CD4-positive, alpha-beta T cell treated with Interleukin-15 for 1 hour (primary cell): ENCODE results near the gene EFS.
"Not testable (repeated sequence)": the region's sequence is repeated elsewhere in the genome, so short reads cannot be mapped to it uniquely, and the experiment has no call there.

Experiments
- DNase-seq: peaks from one replicate; pipeline ENCODE4 v3.0.0-alpha.2; 2020

Gene EFS

GRCh38 chr14:23357261-23357660, 7.7 kb downstream of the EFS start:
- DNase-seq = no peak

DNA sequence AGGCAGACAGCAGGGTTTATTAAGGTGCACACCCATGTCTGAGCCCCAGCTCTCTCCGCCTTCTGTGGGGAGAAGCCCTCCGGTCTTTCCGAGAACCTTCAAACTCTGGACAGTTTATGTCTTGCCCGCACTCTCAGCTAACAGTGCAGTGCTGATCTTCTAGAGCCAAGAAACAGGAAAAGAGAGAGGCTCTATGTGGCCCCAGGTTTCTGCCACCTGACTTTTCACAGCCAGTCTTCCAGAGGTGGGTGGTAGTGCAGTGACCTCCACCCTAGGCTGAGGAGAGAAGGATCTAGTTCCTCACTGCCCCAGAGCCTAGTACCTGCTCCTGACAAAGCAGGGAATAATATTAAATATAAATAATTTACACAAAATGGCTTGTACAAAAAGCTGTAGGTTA, 8.3 kb downstream of the EFS start:
- no peak for DNase-seq

DNA sequence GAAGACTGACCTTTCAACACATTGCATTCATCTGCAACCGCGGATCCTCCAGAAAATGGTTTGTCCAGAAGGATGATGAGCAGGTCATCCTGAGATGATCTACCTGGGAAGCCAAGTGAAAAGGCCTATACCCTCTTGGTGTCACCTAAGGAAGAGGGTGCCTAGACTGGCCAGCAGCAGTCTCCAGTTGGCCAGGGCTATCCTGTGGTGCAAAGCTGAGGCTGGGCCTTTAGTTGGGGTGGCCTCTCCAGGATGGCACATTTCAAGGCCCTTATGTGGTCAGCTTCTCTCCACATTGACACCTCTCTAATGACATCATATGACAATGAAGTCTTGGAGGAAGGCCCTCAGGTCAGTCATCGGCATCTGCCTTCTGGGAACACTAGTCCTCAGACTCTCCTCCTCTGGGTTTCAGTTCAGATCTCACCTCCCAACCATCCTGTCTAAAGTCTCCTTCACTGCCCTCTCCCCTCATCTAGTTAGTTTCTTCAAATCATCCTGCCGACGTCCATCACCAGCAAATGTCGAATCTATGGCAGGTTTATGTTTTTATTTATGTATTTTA, 9.0 kb downstream of the EFS start:
- no peak for DNase-seq

DNA sequence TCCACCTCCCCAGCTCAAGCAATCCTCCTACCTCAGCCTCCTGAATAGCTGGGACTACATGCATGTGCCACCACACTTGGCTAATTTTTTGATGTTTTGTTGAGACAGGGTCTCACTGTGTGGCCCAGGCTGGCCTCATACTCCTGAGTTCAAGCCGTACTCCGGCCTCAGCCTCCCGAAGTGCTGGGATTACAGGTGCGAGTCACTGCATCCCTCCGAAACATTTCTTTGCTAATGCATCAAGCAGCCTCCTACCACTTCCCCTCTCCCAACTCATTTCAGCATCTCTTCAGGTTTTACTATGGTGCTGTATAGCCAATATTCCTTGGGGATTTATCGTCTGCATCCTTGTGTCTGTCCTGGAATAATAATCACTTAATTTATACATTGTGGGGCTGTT, 10.0 kb downstream of the EFS start:
- no peak for DNase-seq

- no peak for DNase-seq
Measured at GRCh38 chr14:23353433-23353780, 11.6 kb downstream of the EFS start.

- DNase-seq = peak; percentile 74
Measured at GRCh38 chr14:23352506-23353432, 12.2 kb downstream of the EFS start, which contains the start of gene SLC22A17. Gene SLC22A17, minus strand, starts transcription at chr14:23352887.

GRCh38 chr14:23351681-23352505, 13.1 kb downstream of the EFS start:
- DNase-seq = no peak

DNA sequence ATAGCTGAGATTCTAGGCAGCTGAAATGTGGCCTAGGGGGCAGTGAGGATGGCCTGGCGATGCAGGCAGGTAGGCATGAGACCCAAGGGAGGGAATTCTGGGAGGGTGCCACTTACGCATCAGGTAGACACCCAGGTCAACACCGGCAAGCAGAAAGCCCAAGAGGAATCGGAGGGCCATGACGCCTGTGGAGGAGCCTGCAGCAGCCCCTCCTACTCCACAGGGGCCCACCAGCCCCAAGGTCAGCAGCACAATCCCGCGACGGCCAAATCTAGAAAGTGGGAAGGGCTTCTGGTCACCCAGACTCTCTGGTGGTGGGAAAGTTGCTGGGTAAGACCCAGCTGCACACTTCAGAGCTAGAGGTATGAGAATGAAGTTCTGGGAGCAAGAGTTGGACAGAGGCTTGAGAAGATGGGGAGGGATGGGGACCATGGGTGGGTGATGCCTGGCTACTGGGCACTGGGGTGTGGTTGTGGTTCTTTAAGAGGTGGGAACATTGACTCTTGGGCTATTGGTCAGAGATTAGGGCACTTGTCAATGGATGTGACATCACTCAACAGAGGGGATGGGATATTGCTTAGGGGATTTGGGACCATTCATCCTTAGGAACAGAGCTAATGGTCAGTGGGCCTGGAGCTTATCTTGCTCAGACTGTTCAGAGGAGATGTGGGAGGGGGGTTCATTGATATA, 15.7 kb downstream of the EFS start:
- no peak for DNase-seq

DNA sequence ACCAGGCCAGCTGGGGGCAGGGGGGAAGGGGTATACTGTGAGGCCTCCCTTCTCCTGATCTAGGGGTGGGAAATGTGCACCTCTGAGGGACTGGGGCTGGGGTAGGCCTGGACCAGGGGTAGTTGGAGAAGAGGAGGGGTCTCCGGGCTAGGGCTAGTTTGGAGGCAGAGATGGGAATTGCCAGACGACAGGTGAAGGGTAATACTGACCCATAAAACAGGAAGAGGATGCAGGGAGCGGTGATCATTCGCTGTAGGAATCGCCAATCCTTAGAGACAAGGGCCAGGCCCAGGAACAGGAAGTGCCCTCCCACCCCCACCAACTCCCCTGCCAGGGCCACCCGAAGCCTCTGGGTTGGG, 16.7 kb downstream of the EFS start:
- DNase-seq = no peak

DNA sequence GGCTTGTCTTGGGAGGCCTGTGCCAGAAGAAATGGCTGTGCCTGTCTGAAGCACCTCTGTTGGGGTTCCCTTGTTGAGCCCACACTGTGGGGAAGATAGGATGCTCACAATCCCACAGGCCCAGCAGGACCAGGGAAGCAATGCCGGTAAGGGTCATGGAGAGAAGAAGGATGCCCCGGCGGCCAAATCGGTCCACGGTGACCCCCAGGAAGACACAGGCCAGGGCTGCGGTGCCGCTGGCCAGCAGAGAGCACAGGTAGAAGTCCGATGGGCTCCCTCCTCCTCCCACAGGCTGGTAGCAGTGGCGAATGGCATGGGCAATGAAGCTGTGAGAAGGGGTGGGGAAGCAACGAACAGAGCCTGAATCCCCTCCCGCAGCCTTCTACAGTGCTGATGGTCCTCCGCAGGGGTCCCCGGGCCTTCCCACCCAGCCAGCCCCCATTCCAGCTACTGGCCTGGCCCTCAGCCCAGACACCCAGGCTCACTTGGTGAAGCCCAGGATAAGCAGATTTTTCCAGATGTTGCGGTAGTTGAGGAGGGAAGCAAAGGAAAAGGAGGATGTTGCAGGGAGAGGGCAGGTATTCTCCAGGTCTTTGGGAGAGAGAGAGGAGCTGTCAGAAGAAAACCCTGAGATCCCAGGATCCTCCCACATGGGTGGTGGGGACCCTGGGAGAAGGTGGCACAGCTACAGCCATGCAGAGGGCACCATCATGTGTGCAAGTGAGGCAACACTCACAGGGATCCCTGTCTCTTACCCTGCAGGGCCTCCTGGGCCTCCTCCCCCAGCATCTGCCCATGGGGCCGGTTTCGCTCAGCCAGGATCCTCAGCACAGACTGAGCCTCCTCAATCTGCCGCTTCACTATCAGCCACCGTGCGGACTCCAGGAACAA, 17.3 kb downstream of the EFS start:
- no peak for DNase-seq

GRCh38 chr14:23346693-23347405, 18.1 kb downstream of the EFS start:
- no peak for DNase-seq

DNA sequence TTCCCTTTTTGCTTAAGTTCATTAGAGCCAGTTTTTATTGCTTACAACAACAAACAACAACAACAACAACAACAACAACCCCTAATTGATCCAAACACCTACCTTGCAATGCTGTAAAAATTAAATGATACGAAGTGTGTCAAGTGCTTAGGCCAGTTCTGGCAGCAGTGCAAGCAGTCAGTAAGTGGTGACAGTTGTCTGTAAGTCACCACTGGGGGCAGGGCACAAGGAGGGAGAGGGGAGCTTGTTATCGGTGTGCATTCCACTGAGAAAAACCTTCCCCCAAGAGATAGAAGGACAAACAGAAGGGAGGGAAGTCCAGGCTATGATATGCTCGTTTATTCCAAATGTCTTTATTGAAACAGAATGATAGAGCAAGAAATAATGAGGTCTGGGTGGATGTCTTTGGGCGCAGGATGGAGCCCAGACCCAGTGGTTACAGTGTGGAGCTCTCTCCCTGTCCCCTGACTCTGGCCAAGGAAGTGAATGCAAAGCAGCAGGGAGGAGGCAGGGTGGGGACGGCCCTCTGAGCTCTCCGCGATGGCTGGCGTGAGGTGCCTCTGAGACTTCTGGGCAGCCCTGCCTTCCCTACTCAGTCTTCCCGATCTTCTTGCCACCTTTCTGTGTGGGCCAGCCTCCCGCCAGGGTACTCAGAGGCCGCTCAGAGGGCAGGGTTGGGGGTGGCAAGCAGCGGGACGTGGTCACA, 18.8 kb downstream of the EFS start:
- DNase-seq = no peak

DNA sequence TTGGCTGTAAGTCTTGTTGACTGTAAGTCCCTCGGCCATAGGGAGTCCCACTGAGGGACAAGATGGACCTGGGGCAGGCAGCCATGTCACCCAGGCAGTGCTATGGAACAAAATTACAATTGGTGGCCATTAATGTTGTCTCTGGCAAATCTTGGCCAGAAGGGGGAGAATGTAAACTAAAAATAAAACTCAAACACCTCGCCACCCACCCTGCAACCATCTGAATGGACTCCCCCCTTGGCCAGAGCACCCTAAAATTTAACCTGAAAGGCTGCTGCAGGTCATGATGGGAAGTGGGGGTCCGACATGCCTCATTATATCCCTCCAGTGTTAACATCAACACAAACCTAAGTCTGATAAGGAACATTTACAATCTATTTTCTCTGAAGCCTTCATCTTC, 20.5 kb downstream of the EFS start:
- DNase-seq = no peak

- DNase-seq = no peak
Measured at GRCh38 chr14:23339506-23340268, 25.3 kb downstream of the EFS start.

DNA sequence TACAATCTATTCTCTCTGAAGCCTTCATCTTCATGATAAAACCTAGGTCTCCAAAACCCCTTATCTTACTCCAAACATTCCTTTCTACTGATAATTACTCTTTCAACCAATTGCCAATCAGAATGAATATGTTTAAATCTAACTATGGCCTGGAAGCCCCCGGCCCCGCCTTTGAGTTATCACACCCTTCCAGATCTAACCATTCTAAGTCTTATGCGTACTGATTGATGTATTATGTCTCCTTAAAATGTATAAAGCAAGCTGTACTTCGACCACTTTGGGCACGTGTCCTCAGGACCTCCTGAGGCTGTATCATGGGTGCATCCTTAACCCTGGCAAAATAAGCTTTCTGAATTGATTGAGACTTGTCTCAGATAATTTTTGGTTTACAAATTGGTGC, 29.3 kb downstream of the EFS start:
- no peak for DNase-seq

- peak; percentile 63 for DNase-seq
Measured at GRCh38 chr14:23327947-23328744, 36.8 kb downstream of the EFS start.

GRCh38 chr14:23326491-23327332, 38.3 kb downstream of the EFS start:
- no peak for DNase-seq

- not testable (repeated sequence) for DNase-seq
Measured at GRCh38 chr14:23325746-23326145, 39.2 kb downstream of the EFS start.
